ENCODE data around the gene RGS9. TPM values are rescaled to one million over a fixed set of nuclear protein-coding genes. Genes with fewer than 3 reads are reported as not detected.

RGS9 gene
- total and polyA plus RNA-seq, 8 donors: 1.2 to 16.1 (median 6.7) TPM

DNA sequence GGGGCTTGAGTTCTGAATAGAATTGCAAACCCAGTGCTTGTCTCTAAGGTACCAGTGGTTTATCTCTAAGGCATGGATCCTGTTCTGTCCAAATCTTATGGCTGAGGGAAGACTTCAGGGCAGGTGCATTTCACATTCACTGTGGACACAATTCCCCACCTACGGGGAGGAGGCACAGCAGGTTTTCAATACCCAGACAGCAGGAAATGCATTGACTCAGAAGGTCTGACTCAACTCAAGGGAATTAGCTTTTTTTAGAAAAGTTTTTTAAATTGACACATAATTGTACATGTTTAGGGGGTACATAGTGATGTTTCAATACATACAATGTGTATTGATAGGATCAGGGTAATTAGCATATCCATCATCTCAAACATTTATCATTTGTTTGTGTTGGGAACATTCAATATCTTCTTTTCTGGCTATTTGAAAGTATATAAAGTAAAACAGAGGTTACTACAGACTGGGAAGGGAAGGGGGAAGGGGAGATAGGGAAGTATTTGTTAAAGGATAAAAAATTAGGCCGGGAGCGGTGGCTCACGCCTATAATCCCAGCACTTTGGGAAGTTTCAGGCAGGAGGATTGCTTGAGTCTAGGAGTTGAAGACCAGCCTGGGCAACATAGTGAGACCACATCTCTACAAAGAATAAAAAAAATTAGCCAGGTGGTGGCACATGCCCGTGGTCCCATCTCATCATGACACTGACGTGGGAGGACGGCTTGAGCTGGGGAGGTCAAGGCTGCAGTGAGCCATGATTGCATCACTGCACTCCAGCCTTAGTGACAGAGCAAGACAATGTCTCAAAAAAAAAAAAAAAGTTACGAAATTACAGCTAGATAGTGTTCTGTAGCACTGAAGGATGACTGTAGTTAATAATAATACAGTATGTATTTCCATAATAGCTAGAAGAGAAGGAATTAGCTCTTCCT lies 54.9 kb downstream of the RGS9 start:
- H3K4me3 ChIP-seq: no peak overlapping the region
- no peak overlapping the region for H3K27ac ChIP-seq
- no peak for DNase-seq
- WGBS, 5 donors: 65 to 85% (median 77%) methylated on average over 8 of the region's 8 CpGs
- no peaks in the 10 kb centered on the region for H3K4me1 ChIP-seq
- TF ChIP-seq EP300 (IDR thresholded peaks at IDR 0.05) (no peak), POLR2AphosphoS5 (IDR thresholded peaks at IDR 0.05) (no peak), POLR2A (IDR thresholded peaks at IDR 0.05) (no peak)
- TF ChIP-seq, protein P1, sequence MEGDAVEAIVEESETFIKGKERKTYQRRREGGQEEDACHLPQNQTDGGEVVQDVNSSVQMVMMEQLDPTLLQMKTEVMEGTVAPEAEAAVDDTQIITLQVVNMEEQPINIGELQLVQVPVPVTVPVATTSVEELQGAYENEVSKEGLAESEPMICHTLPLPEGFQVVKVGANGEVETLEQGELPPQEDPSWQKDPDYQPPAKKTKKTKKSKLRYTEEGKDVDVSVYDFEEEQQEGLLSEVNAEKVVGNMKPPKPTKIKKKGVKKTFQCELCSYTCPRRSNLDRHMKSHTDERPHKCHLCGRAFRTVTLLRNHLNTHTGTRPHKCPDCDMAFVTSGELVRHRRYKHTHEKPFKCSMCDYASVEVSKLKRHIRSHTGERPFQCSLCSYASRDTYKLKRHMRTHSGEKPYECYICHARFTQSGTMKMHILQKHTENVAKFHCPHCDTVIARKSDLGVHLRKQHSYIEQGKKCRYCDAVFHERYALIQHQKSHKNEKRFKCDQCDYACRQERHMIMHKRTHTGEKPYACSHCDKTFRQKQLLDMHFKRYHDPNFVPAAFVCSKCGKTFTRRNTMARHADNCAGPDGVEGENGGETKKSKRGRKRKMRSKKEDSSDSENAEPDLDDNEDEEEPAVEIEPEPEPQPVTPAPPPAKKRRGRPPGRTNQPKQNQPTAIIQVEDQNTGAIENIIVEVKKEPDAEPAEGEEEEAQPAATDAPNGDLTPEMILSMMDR (IDR thresholded peaks at IDR 0.05): no peak
- no peaks in the 10 kb centered on the region for H3K9me3 ChIP-seq
- intact Hi-C loops (cut with DNase I; ENCODE audit: low total_unique reads): no loop called here
- peaks cover 0 to 12% (median 0%) of the 10 kb centered on the region in 4 donors for H3K36me3 ChIP-seq
- H3K27me3 ChIP-seq: no peaks in the 10 kb centered on the region

- no peak overlapping the region for H3K27ac ChIP-seq
- no peak overlapping the region for H3K4me3 ChIP-seq
- TF ChIP-seq, protein P1 (IDR thresholded peaks at IDR 0.05): no peak
- no peak for TF ChIP-seq EP300 (IDR thresholded peaks at IDR 0.05)
- no peak for TF ChIP-seq POLR2A (IDR thresholded peaks at IDR 0.05)
- TF ChIP-seq POLR2AphosphoS5 (IDR thresholded peaks at IDR 0.05): no peak
- 69 to 81% (median 75%) methylated on average over 5 of the region's 5 CpGs for WGBS, 5 donors
- intact Hi-C loops (cut with DNase I; ENCODE audit: low total_unique reads): no loop called here
- DNase-seq: no peak
- no peaks in the 10 kb centered on the region for H3K9me3 ChIP-seq
- H3K27me3 ChIP-seq: no peaks in the 10 kb centered on the region
- no peaks in the 10 kb centered on the region for H3K4me1 ChIP-seq
- peaks cover 0 to 12% (median 0%) of the 10 kb centered on the region in 4 donors for H3K36me3 ChIP-seq
Observed at GRCh38 chr17:65193305-65193704, 56.1 kb downstream of the RGS9 start.

- H3K4me1 ChIP-seq: peaks cover 0 to 3% (median 0%) of the 10 kb centered on the region in 4 donors
- peaks cover 0 to 12% (median 0%) of the 10 kb centered on the region in 4 donors for H3K36me3 ChIP-seq
- TF ChIP-seq, protein P1 (IDR thresholded peaks at IDR 0.05): no peak
- TF ChIP-seq POLR2A (IDR thresholded peaks at IDR 0.05) (no peak), EP300 (IDR thresholded peaks at IDR 0.05) (no peak), POLR2AphosphoS5 (IDR thresholded peaks at IDR 0.05) (no peak)
- no peaks in the 10 kb centered on the region for H3K27me3 ChIP-seq
- WGBS, 5 donors: 85 to 91% (median 87%) methylated on average over 9 of the region's 9 CpGs
- no peak overlapping the region for H3K27ac ChIP-seq
- DNase-seq: no peak
- intact Hi-C loops (cut with DNase I; ENCODE audit: low total_unique reads): no loop called here
- H3K4me3 ChIP-seq: no peak overlapping the region
- no peaks in the 10 kb centered on the region for H3K9me3 ChIP-seq
Observed at GRCh38 chr17:65193716-65194293, 56.6 kb downstream of the RGS9 start.

- Histone ChIP-seq H3K36me3 (peaks cover 0 to 7% (median 0%) of the 10 kb centered on the region in 4 donors), H3K4me1 (peaks cover 0 to 3% (median 0%) of the 10 kb centered on the region in 4 donors), H3K27ac (no peak overlapping the region), H3K4me3 (no peak overlapping the region), H3K27me3 (no peaks in the 10 kb centered on the region), H3K9me3 (no peaks in the 10 kb centered on the region)
- intact Hi-C loops (cut with DNase I; ENCODE audit: low total_unique reads): no loop called here
- TF ChIP-seq EP300 (IDR thresholded peaks at IDR 0.05) (no peak), POLR2A (IDR thresholded peaks at IDR 0.05) (no peak), POLR2AphosphoS5 (IDR thresholded peaks at IDR 0.05) (no peak)
- TF ChIP-seq, protein P1 (IDR thresholded peaks at IDR 0.05): no peak
- DNase-seq: peak in 1 of 2 donors; percentile 46
- WGBS, 5 donors: 79 to 87% (median 83%) methylated on average over 7 to 9 of the region's 9 CpGs
Observed at GRCh38 chr17:65194670-65195334, 57.6 kb downstream of the RGS9 start.

Measured in stomach (tissue), 9 donors.